Upper lobe of right lung (tissue), 1 donor: ENCODE data around the gene SLC6A17. TPM values are rescaled to one million over a fixed set of nuclear protein-coding genes. Genes with fewer than 3 reads are reported as not detected.

Source experiments
- ATAC-seq: fragments of 200-7000 bp; cut with Tn5 transposase; one replicate; pipeline ENCODE4 v1.9.1; 2020; ENCODE audit warnings: mild to moderate bottlenecking, moderate library complexity
- DNase-seq: peaks from one replicate; pipeline ENCODE4 v3.0.0-alpha.2; 2020
- H3K27ac ChIP-seq: fragments of 200-600 bp; one replicate; pipeline ENCODE4 v1.8.0; 2022
- H3K27me3 ChIP-seq: fragments of 200-600 bp; one replicate; pipeline ENCODE4 v1.8.0; 2022; ENCODE audit warnings: mild to moderate bottlenecking
- H3K36me3 ChIP-seq: fragments of 200-600 bp; one replicate; pipeline ENCODE4 v1.8.0; 2022
- H3K4me1 ChIP-seq: fragments of 200-600 bp; one replicate; pipeline ENCODE4 v1.8.0; 2022
- H3K4me3 ChIP-seq: fragments of 200-600 bp; one replicate; pipeline ENCODE4 v1.8.0; 2022; ENCODE audit warnings: mild to moderate bottlenecking
- H3K9me3 ChIP-seq: fragments of 200-600 bp; one replicate; pipeline ENCODE4 v1.8.0; 2022
- intact Hi-C: fragments of 100-400 bp; cut with DNase I; formaldehyde crosslinking; loops from one replicate; pipeline ENCODE4 v1.11.0; 2022
- total RNA-seq: library from RNA; stranded (reverse); fragmentation: NEBNext Ultra II Directional; extraction: Animal tissue kit (Norgen Biotek cat#: 25700); gene quantifications from one replicate; pipeline ENCODE4 v1.2.1, GENCODE V29; 2021
- TF ChIP-seq, protein P1 (sequence below): fragments of 200-600 bp; IDR thresholded peaks from one replicate; pipeline ENCODE4 v1.8.0; 2022; ENCODE audit warnings: antibody characterized with exemption
- donor health status: DM: no; HTN: yes; CAD: no; lungs with severe emphysema.

The SLC6A17 gene
- total RNA-seq, 1 donor from 2014 or later: 0.06 TPM

DNA sequence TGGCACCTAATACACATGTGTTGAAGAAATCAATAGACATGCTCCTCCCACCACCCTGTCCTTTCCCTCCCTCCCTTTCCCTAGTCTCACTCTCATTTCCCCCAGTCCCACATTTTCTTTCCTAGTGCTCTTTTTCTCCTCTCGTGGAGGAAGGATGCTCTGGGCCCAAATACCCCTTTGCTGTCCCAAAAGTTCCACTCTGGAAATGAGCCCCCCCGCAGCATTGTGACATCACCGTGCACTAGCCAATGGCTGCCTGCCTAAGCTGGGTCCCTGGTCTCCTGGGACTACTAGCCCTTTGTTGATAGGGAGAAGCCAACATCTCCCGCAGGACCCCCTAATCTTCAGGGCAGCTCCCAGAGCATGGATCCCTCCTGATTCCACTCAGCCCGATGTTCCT lies 38.2 kb upstream of the SLC6A17 start, which contains the start of gene UBL4B:
Gene UBL4B, plus strand, starts transcription at position 301 of the 400 bp plus-strand sequence. Its CDS starts 92 bp downstream, at position 393.
- no peak within 1 kb of the TSS for H3K4me3 ChIP-seq
- ATAC-seq (no peak), DNase-seq (no peak)
- H3K27me3 ChIP-seq: peaks cover 14% of the 10 kb centered on the region
- no peaks in the 10 kb centered on the region for H3K4me1 ChIP-seq
- H3K27ac ChIP-seq: no peak within 1 kb of the TSS
- H3K9me3 ChIP-seq: no peaks in the 10 kb centered on the region
- intact Hi-C loops: no loop called here
- no peaks in the 10 kb centered on the region for H3K36me3 ChIP-seq
- TF ChIP-seq, protein P1, sequence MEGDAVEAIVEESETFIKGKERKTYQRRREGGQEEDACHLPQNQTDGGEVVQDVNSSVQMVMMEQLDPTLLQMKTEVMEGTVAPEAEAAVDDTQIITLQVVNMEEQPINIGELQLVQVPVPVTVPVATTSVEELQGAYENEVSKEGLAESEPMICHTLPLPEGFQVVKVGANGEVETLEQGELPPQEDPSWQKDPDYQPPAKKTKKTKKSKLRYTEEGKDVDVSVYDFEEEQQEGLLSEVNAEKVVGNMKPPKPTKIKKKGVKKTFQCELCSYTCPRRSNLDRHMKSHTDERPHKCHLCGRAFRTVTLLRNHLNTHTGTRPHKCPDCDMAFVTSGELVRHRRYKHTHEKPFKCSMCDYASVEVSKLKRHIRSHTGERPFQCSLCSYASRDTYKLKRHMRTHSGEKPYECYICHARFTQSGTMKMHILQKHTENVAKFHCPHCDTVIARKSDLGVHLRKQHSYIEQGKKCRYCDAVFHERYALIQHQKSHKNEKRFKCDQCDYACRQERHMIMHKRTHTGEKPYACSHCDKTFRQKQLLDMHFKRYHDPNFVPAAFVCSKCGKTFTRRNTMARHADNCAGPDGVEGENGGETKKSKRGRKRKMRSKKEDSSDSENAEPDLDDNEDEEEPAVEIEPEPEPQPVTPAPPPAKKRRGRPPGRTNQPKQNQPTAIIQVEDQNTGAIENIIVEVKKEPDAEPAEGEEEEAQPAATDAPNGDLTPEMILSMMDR: no peak

DNA sequence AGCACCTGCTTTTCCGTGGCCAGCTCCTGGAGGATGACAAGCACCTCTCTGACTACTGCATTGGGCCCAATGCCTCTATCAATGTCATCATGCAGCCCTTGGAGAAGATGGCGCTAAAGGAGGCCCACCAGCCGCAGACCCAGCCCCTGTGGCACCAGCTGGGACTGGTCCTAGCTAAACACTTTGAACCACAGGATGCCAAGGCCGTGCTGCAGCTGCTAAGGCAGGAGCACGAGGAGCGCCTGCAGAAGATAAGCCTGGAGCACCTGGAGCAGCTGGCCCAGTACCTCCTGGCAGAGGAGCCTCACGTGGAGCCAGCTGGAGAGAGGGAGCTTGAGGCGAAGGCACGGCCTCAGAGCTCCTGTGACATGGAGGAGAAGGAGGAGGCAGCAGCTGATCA lies 37.6 kb upstream of the SLC6A17 start:
- ATAC-seq (no peak), DNase-seq (no peak)
- Histone ChIP-seq H3K9me3 (no peaks in the 10 kb centered on the region), H3K36me3 (no peaks in the 10 kb centered on the region), H3K4me3 (no peak overlapping the region), H3K27me3 (peaks cover 14% of the 10 kb centered on the region), H3K4me1 (no peaks in the 10 kb centered on the region), H3K27ac (no peak overlapping the region)
- TF ChIP-seq, protein P1: no peak
- intact Hi-C loops: no loop called here

DNA sequence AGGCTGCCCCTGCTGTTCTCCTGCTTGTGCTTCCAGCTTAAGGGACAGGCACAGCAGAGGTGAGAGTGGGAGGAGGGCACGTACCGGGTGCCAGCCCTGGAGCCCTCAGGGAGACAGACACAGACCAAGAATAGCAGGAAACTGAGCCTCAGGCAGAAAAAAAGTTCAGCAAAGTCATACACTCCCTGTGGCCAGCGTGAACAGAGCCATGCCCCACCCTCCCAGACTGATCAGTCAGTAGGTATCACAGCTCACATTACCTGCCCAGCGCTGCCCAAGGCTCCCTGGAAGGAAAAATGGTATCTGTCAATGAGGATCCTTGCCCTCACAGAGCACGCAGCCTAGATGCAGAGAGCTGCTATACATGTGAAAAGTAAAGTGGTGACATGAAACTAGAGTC lies 36.7 kb upstream of the SLC6A17 start:
- Histone ChIP-seq H3K36me3 (no peaks in the 10 kb centered on the region), H3K9me3 (no peaks in the 10 kb centered on the region), H3K4me3 (no peak overlapping the region), H3K27me3 (peaks cover 14% of the 10 kb centered on the region), H3K27ac (no peak overlapping the region), H3K4me1 (no peaks in the 10 kb centered on the region)
- TF ChIP-seq, protein P1: no peak
- intact Hi-C loops: no loop called here
- no peak for ATAC-seq
- no peak for DNase-seq

DNA sequence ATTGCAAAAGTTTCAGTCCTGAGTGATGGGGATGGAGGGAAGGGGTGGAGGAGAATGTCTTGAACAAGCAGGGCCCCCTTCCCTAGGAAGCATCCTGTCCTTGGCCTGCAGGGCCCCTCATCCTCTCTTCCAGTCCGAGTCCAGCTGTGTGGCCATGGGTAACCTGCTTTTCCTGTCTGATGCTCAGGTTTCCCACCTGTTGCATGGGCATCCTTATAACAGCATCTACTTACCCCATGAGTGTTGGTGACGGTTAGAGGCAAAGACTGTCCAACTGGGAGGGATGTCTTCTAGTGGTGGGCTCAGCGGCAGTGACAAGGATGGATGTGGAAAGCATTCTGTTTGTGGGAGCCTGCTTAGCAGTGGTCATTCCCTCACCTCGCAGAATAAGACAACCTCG lies 36.1 kb upstream of the SLC6A17 start:
- no peak overlapping the region for H3K27ac ChIP-seq
- H3K27me3 ChIP-seq: peaks cover 14% of the 10 kb centered on the region
- no peaks in the 10 kb centered on the region for H3K36me3 ChIP-seq
- no peaks in the 10 kb centered on the region for H3K9me3 ChIP-seq
- no peak for DNase-seq
- TF ChIP-seq, protein P1: no peak
- intact Hi-C loops: no loop called here
- ATAC-seq: no peak
- H3K4me3 ChIP-seq: no peak overlapping the region
- no peaks in the 10 kb centered on the region for H3K4me1 ChIP-seq

DNA sequence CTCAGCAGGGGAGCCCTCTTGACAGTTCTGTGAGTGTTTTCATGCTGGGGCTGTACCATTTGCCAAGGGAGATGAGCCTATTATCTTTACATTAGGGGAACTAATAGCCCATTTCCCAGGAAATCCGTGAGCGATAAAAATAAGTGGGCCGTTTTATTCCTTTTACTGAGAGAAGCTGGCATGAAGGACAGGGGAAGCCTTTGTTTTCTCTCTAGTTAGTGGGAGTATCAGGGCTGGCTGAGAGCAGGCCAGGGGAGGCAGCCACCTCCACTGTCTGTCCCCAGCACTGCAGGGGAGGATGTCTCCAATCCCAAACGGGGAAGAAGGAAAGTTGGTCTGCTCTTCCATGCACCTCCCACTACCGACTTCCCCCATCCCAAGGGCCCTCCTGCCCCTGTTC lies 35.5 kb upstream of the SLC6A17 start:
- intact Hi-C loops: no loop called here
- DNase-seq (no peak), ATAC-seq (no peak)
- Histone ChIP-seq H3K9me3 (no peaks in the 10 kb centered on the region), H3K4me1 (no peaks in the 10 kb centered on the region), H3K36me3 (no peaks in the 10 kb centered on the region), H3K27me3 (peaks cover 14% of the 10 kb centered on the region), H3K4me3 (no peak overlapping the region), H3K27ac (no peak overlapping the region)
- TF ChIP-seq, protein P1: no peak
